ENCODE data around the gene PNPLA8. TPM values are rescaled to one million over a fixed set of nuclear protein-coding genes. Genes with fewer than 3 reads are reported as not detected.
"Not testable (repeated sequence)": the region's sequence is repeated elsewhere in the genome, so short reads cannot be mapped to it uniquely, and the experiment has no call there.

Gene PNPLA8
- total RNA-seq, 4 donors from 2014 or later = 28.0 to 49.2 (median 37.8) TPM

GRCh38 chr7:108479118-108479517 is 46.8 kb downstream of the PNPLA8 start:
- 91 to 94% methylated on average over 5 of the region's 5 CpGs for WGBS, 2 donors
- Histone ChIP-seq H3K9me3 (no peaks in the 10 kb centered on the region), H3K4me3 (no peak overlapping the region), H3K36me3 (peaks cover 0 to 75% (median 0%) of the 10 kb centered on the region in 3 donors), H3K27ac (no peak overlapping the region), H3K27me3 (no peaks in the 10 kb centered on the region), H3K4me1 (no peaks in the 10 kb centered on the region)
- no peak for DNase-seq (ENCODE audit: low spot score in 2 of 2)
- TF ChIP-seq CTCF (IDR thresholded peaks at IDR 0.05) (no peak), POLR2A (IDR thresholded peaks at IDR 0.05) (no peak), EP300 (IDR thresholded peaks at IDR 0.05) (no peak)

- Histone ChIP-seq H3K36me3 (peaks cover 0 to 14% (median 0%) of the 10 kb centered on the region in 3 donors), H3K4me1 (no peaks in the 10 kb centered on the region), H3K9me3 (no peaks in the 10 kb centered on the region), H3K27me3 (no peaks in the 10 kb centered on the region), H3K4me3 (no peak overlapping the region), H3K27ac (no peak overlapping the region)
- TF ChIP-seq POLR2A (IDR thresholded peaks at IDR 0.05) (no peak), CTCF (IDR thresholded peaks at IDR 0.05) (no peak), EP300 (IDR thresholded peaks at IDR 0.05) (no peak)
- WGBS, 2 donors = 53 to 55% methylated on average over 4 of the region's 4 CpGs
- DNase-seq (ENCODE audit: low spot score in 2 of 2) = no peak
Observed at GRCh38 chr7:108468246-108468645, 57.7 kb downstream of the PNPLA8 start.

GRCh38 chr7:108467391-108467790 is 58.5 kb downstream of the PNPLA8 start:
- H3K4me1 ChIP-seq = no peaks in the 10 kb centered on the region
- H3K27me3 ChIP-seq = no peaks in the 10 kb centered on the region
- no peak overlapping the region for H3K4me3 ChIP-seq
- H3K36me3 ChIP-seq = peaks cover 0 to 11% (median 0%) of the 10 kb centered on the region in 3 donors
- no peak for TF ChIP-seq EP300 (IDR thresholded peaks at IDR 0.05)
- TF ChIP-seq CTCF (IDR thresholded peaks at IDR 0.05) = no peak
- TF ChIP-seq POLR2A (IDR thresholded peaks at IDR 0.05) = no peak
- H3K9me3 ChIP-seq = no peaks in the 10 kb centered on the region
- H3K27ac ChIP-seq = no peak overlapping the region
- WGBS, 2 donors = 53 to 54% methylated on average over 2 of the region's 2 CpGs
- no peak for DNase-seq (ENCODE audit: low spot score in 2 of 2)

- not testable (repeated sequence) for H3K27ac ChIP-seq; H3K4me1 ChIP-seq; H3K36me3 ChIP-seq; DNase-seq (ENCODE audit: low spot score in 2 of 2); H3K9me3 ChIP-seq; H3K4me3 ChIP-seq; H3K27me3 ChIP-seq
- 85 to 94% methylated on average over 2 of the region's 2 CpGs for WGBS, 2 donors
Observed at GRCh38 chr7:108466322-108466721, 59.6 kb downstream of the PNPLA8 start.

GRCh38 chr7:108464743-108465142 is 61.2 kb downstream of the PNPLA8 start:
- Histone ChIP-seq H3K27me3 (no peaks in the 10 kb centered on the region), H3K9me3 (no peaks in the 10 kb centered on the region), H3K4me3 (no peak overlapping the region), H3K4me1 (no peaks in the 10 kb centered on the region), H3K27ac (no peak overlapping the region), H3K36me3 (no peaks in the 10 kb centered on the region)
- TF ChIP-seq CTCF (IDR thresholded peaks at IDR 0.05) = no peak
- TF ChIP-seq POLR2A (IDR thresholded peaks at IDR 0.05) = no peak
- no peak for TF ChIP-seq EP300 (IDR thresholded peaks at IDR 0.05)
- WGBS, 2 donors = 93 to 96% methylated on average over 2 of the region's 2 CpGs
- DNase-seq (ENCODE audit: low spot score in 2 of 2) = no peak

- Histone ChIP-seq H3K9me3 (no peaks in the 10 kb centered on the region), H3K4me3 (no peak overlapping the region), H3K36me3 (no peaks in the 10 kb centered on the region), H3K27me3 (peaks cover 0 to 6% of the 10 kb centered on the region in 2 donors), H3K4me1 (no peaks in the 10 kb centered on the region), H3K27ac (no peak overlapping the region)
- no peak for TF ChIP-seq EP300 (IDR thresholded peaks at IDR 0.05)
- TF ChIP-seq CTCF (IDR thresholded peaks at IDR 0.05) = no peak
- no peak for TF ChIP-seq POLR2A (IDR thresholded peaks at IDR 0.05)
- DNase-seq (ENCODE audit: low spot score in 2 of 2) = no peak
- WGBS, 2 donors = 50 to 67% methylated on average over 2 of the region's 2 CpGs
Observed at GRCh38 chr7:108463613-108464012, 62.3 kb downstream of the PNPLA8 start.

All from tibial nerve (tissue), 4 donors.